BE2C (cell line): ENCODE results near the gene DRP2.

ENCODE experiments used
- DNase-seq: peaks from one replicate; pipeline ENCODE4 v3.0.0-alpha.2; 2020
- H3K27me3 ChIP-seq: fragments of 250-450 bp; sonication (Bioruptor Pico); 2 replicates; pipeline ENCODE4 v1.5.1; 2020; ENCODE audit warnings: mild to moderate bottlenecking
- H3K36me3 ChIP-seq: fragments of 250-450 bp; sonication (Bioruptor Pico); 2 replicates; pipeline ENCODE4 v1.5.1; 2020; ENCODE audit warnings: mild to moderate bottlenecking
- H3K4me1 ChIP-seq: fragments of 250-450 bp; sonication (Bioruptor Pico); 2 replicates; pipeline ENCODE4 v1.5.1; 2020
- H3K4me3 ChIP-seq: 2 replicates; pipeline ENCODE4 v1.5.1; 2011; ENCODE audit warnings: low read depth, low read length
- H3K9me3 ChIP-seq: fragments of 250-450 bp; sonication (Bioruptor Pico); 2 replicates; pipeline ENCODE4 v1.5.1; 2020
- TF ChIP-seq, protein P1 (sequence below): IDR thresholded peaks from 2 replicates; pipeline ENCODE4 v1.5.1; 2012; ENCODE audit warnings: mild to moderate bottlenecking, low read depth, low read length

The DRP2 gene

DNA sequence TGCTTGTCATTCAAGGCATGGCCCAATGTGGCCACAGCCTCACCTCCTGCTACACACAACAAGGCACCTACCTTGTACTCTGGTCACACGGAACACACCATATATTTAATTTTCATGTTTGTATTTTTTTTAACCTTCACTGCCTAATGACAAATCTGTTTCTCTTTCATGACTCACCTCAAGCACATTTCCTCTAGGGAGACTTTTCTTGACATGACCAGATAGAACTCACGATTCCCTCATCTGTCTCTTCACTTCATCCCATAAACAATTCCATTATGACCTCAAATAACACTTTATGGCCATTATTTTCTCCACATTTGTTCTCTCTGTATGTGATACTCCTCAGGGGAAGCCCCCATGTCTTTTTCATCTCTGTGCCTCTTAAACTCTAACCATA, 11.1 kb downstream of the DRP2 start:
- no peaks in the 10 kb centered on the region for H3K36me3 ChIP-seq
- TF ChIP-seq, protein P1, sequence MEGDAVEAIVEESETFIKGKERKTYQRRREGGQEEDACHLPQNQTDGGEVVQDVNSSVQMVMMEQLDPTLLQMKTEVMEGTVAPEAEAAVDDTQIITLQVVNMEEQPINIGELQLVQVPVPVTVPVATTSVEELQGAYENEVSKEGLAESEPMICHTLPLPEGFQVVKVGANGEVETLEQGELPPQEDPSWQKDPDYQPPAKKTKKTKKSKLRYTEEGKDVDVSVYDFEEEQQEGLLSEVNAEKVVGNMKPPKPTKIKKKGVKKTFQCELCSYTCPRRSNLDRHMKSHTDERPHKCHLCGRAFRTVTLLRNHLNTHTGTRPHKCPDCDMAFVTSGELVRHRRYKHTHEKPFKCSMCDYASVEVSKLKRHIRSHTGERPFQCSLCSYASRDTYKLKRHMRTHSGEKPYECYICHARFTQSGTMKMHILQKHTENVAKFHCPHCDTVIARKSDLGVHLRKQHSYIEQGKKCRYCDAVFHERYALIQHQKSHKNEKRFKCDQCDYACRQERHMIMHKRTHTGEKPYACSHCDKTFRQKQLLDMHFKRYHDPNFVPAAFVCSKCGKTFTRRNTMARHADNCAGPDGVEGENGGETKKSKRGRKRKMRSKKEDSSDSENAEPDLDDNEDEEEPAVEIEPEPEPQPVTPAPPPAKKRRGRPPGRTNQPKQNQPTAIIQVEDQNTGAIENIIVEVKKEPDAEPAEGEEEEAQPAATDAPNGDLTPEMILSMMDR: no peak
- no peaks in the 10 kb centered on the region for H3K4me1 ChIP-seq
- DNase-seq: no peak
- no peak overlapping the region for H3K4me3 ChIP-seq
- H3K9me3 ChIP-seq: no peaks in the 10 kb centered on the region
- H3K27me3 ChIP-seq: no peaks in the 10 kb centered on the region

DNA sequence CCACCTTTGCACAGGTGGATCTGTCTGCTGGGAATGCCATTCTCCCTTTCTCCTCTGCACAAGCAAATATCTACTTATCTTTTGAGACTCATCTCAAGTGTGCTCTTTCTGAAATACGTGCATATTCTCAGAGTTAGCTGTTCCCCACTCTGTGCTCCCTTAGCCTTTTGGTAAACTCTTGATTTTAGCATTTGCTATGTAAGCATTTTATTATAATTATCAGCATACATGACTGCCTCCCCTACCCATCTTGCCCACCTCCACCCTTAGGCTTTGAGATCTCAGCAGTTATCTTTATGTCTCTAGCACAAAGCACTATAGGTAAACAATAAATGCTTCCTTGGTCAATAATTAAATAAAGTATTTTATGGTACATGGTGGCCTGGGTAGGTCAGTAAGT, 11.5 kb downstream of the DRP2 start:
- H3K36me3 ChIP-seq: no peaks in the 10 kb centered on the region
- TF ChIP-seq, protein P1: no peak
- DNase-seq: no peak
- H3K4me3 ChIP-seq: no peak overlapping the region
- no peaks in the 10 kb centered on the region for H3K27me3 ChIP-seq
- no peaks in the 10 kb centered on the region for H3K4me1 ChIP-seq
- no peaks in the 10 kb centered on the region for H3K9me3 ChIP-seq

DNA sequence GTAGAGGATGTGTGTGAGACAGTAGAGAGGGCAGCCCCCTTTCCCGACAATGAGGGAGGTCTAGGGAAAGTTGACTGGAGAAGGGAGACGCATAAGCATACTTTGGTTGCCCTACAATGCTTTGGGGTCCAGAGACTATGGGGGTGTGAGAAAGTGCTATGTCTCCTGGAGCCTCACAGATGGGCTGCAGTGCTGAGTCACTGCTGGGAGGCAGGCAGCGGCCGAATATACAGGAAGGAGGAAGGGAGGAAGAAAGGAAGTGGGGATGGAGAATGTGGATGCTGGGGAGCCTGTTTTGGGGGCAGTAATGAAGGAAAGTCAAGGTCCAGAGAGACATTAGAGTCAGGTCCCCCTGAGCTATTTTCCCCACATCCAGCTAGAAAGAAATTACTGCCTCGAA, 12.7 kb downstream of the DRP2 start:
- Histone ChIP-seq H3K9me3 (no peaks in the 10 kb centered on the region), H3K4me3 (no peak overlapping the region), H3K4me1 (no peaks in the 10 kb centered on the region), H3K36me3 (no peaks in the 10 kb centered on the region), H3K27me3 (no peaks in the 10 kb centered on the region)
- DNase-seq: no peak
- TF ChIP-seq, protein P1: no peak

GRCh38 chrX:101237041-101237440, 17.5 kb downstream of the DRP2 start:
- Histone ChIP-seq H3K4me3 (no peak overlapping the region), H3K9me3 (no peaks in the 10 kb centered on the region), H3K27me3 (no peaks in the 10 kb centered on the region), H3K36me3 (no peaks in the 10 kb centered on the region), H3K4me1 (no peaks in the 10 kb centered on the region)
- DNase-seq: no peak
- TF ChIP-seq, protein P1: no peak

DNA sequence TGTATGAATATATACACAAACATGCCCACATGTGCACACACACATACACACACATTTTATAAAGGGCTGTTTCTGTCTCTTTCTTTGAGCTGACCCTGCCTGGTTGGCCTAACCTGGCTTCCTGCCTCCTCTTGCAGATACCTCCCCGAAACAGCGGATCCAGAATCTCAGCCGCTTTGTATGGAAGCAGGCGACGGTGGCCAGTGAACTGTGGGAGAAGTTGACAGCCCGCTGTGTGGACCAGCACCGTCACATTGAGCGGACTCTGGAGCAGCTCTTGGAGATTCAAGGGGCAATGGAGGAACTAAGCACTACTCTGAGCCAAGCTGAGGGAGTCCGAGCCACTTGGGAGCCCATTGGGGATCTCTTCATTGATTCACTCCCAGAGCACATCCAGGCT, 21.9 kb downstream of the DRP2 start:
- DNase-seq: no peak

GRCh38 chrX:101252634-101253033, 33.0 kb downstream of the DRP2 start:
- TF ChIP-seq, protein P1: no peak
- Histone ChIP-seq H3K36me3 (no peaks in the 10 kb centered on the region), H3K27me3 (no peaks in the 10 kb centered on the region), H3K4me1 (no peaks in the 10 kb centered on the region), H3K9me3 (no peaks in the 10 kb centered on the region), H3K4me3 (no peak overlapping the region)
- DNase-seq: no peak

More for the DNA sequence above, 21.9 kb downstream of the DRP2 start:
- no peaks in the 10 kb centered on the region for H3K4me1 ChIP-seq
- no peaks in the 10 kb centered on the region for H3K9me3 ChIP-seq
- H3K4me3 ChIP-seq: no peak overlapping the region
- TF ChIP-seq, protein P1: no peak
- no peaks in the 10 kb centered on the region for H3K27me3 ChIP-seq
- no peaks in the 10 kb centered on the region for H3K36me3 ChIP-seq
